Activated gamma-delta T cell (primary cell): ENCODE data around the gene KAT14.
"Not testable (repeated sequence)": the region's sequence is repeated elsewhere in the genome, so short reads cannot be mapped to it uniquely, and the experiment has no call there.

Source experiments
- DNase-seq: peaks from one replicate; lab custom pipeline; 2025; lab: John Stamatoyannopoulos, UW

The KAT14 gene

GRCh38 chr20:18224968-18225568 lies 87.4 kb downstream of the KAT14 start:
- DNase-seq, result no peak

DNA sequence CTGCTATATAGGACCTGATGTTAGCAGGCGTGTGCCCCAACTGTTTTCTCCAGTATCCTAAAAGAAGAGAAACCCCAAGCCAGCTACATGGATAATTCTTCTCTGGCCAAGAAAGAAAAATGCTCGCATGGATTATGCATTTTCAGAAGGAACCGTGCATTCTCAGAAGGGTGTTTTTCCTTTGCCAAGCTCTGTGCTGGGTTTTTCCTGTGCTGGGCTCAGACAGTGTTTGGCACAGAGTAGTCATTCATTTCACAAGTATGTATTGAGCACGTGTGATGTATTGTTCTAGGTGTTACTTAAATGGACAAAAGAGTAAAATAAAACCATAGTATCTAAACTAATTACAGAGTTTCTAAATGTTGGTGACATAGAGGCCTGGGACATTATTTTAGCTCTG lies 88.0 kb downstream of the KAT14 start:
- DNase-seq, result no peak

- DNase-seq, result not testable (repeated sequence)
Measured at GRCh38 chr20:18226741-18227140, 89.1 kb downstream of the KAT14 start.

DNA sequence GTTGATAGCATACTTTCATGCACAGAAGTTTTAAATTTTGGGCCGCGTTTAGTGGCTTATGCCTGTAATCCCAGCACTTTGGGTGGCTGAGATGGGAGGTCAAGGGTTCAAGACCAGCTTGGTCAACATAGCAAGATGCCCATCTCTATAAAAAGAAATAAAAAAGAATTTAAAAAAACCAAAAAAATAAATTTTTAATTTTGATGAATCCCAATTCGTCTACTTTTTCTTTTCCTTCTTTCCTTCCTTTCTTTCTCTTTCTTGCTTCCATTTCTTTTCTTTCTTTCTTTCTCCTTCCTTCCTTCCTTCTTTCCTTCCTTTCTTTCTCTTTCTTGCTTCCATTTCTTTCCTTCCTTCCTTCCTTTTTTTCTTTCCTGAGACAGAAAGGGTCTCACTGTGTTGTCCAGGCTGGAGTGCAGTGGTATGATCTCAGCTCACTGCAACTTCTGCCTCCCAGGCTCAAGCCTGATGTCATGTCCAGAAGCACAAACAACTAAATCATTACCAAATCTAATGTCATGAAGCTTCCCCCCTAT lies 95.8 kb downstream of the KAT14 start:
- DNase-seq, result no peak
